OCI-M2 (cell line): ENCODE data around the gene MLLT6.

ENCODE experiments used
- DNase-seq: peaks from one replicate; lab custom pipeline; 2025; ENCODE audit not compliant: unreplicated experiment; lab: John Stamatoyannopoulos, UW

Gene MLLT6

DNA sequence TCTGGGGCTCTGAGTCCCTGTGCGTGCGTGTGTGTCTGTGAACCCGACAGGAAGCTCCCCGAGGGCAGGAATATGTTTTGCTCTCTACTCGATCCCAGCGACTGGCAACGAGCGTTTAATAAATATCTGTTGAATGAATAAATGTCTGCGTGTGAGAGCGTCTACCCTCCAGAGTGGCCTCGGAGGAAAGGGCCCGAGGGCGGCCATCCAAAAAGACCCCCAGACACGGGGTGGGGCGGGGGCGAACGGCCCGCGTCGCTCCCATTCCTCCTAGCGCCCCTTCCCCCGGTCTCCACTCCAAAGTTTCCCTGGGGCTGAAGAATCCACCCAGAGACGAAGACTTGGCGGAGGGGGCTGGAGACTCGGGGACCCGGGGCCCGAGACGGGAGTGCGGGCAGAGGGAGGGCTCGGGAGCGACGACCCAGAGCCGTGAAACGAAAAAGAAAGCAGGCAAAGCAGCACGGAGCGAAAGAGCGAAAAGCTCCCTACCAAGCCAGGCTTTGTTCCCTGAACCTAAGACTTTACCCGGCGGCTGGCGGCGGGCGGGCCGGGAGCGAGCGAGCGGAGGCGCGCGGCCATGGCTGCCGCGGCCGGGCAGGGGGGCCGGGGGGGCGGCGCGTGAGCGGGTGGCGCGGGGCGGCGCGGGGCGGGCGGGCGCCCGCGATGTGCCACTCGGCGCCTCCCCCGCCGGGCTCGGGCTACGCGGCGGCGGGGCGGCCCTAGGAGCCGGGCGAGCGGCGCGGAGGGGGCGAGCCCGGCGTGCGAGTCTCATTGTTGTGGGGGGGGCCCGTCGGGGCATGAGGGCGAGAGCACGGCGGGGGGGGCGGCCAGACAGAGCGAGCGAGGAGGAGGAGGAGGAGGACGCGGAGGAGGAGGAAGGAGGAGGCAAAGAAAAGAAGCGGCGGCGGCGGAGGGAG is at the start of gene MLLT6:
TSS of gene MLLT6 (plus strand) at position 668 of the 917 bp plus-strand sequence. CDS start 360 bp downstream, outside the sequence.
- no peak for DNase-seq

DNA sequence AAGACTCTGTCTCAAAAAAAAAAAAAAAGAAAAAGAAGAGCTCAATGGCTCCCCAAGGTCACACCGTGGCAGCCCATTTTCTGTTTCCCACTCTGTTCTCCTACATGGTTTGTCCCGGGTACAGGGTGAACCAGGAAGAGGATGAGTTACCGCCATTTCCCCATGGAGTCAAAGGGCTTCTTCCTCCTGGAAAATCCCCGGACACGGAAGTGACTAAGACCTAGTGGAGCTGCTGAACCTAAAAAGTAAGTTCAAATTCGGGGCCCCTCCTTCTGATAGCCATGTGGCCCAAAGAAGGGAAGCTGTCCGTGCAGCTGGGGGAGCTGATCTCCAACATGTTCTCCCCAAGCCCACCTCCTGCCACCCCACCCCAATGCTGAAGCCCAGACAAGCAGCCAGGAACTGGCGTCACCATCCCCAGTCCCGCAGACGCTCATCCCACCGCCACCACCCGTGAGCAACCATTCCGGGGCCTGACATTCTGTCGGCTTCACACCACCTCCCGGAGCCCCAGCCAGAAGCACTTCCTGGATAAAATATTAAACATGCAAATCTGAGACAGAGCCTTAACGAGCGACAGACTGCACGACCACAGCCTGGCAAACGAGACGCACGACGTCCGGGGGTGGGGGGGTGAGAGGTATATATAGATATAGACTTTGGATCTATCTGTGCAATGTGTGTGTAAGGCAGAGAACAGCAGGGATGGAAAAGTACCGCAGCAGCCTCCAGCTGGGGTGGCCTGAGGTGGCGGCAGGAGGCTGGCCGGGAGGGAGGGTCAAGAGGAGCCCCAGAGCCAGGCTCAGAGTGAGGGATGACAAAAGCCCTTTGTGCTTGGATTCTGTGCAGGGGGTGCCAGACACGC is 47.9 kb upstream of the MLLT6 start:
- DNase-seq, result no peak

DNA sequence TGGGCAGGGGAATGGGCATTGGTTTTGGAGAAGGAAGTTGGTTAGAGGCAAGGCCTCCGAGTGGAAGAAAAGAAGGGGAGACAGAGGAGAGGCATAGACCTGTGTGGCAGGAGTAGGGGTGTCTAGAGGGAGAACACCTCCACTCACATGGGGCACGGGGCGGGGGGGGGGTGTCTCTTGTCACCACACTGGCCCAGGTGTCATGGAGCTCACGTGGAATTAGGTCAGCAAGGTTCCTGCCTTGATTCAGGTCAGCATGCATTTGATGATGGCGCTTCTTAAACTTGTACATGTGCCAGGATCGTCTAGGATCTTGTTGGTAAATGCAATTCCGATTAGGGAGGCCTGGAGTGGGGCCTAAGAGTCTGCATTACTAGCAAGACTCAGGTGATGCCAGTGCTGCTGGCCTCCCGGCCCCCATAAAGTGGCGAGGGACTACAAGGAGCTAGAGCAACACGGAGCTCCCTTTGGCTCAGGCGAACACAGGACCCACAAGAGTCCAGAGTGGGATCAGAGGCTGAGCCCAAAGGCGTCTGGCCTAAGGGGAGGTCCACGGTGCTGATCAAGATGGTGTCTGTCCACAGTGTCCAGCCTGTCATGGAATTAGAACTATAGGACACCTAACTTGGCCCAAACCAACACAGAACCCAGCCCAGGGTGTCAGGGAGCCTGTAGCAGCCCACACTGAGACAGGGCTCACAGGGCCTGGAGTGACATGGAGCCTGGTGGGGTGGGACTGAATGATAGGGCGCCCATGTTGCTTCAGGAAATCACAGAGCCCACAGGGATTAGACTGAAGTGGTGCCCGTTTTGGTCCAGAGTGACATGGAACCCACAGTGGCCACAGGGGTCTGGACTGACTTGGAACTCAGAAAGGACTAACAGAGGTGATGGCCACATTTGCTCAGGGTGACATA is 47.0 kb upstream of the MLLT6 start:
- no peak for DNase-seq

DNA sequence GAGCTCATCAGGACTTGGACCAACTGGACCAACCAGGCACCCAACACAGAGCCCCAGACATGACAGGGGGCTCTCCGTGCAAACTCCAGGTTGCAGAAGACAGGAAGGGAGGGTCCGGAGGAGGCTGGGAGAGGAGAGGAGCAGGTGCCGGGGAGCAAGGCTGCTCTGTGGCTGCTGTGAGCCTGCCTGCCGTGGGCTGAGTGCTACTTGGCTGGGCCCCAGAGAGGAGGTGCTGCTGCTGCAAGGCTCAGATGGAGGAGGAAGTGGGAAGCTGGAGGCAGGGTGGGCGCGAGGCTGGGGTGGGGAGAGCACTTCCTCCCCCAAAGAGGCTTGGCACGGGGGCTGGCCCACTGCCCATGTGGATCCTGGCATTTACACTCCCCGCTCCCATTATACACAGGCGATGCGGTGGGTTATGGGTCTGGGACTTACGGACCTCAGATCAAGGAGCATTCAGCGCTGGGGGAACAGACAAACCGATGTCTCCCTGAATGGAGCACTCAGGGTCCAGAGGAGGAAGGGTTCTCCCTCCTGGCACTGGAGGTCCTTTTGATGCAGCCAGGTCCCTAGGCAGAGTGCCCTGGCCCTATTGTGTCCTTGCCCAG is 46.2 kb upstream of the MLLT6 start:
- no peak for DNase-seq

DNA sequence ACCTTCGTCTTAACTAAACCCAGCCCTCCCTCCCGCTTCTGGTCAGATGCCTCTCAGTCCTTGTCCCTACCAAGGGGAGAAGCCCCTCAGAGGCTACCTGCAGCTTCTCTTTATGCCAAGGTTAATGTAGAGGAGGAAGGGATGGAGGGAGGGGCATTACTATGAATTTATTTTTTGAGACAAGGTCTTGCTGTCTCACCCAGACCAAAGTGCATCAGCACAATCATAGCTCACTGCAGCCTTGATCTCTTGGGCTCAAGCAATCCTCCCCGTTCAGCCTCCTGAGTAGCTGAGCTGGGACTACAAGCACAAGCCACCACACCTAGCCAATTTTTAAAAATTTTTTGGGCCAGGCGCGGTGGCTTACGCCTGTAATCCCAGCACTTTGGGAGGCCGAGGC is 45.7 kb upstream of the MLLT6 start:
- DNase-seq, result no peak

DNA sequence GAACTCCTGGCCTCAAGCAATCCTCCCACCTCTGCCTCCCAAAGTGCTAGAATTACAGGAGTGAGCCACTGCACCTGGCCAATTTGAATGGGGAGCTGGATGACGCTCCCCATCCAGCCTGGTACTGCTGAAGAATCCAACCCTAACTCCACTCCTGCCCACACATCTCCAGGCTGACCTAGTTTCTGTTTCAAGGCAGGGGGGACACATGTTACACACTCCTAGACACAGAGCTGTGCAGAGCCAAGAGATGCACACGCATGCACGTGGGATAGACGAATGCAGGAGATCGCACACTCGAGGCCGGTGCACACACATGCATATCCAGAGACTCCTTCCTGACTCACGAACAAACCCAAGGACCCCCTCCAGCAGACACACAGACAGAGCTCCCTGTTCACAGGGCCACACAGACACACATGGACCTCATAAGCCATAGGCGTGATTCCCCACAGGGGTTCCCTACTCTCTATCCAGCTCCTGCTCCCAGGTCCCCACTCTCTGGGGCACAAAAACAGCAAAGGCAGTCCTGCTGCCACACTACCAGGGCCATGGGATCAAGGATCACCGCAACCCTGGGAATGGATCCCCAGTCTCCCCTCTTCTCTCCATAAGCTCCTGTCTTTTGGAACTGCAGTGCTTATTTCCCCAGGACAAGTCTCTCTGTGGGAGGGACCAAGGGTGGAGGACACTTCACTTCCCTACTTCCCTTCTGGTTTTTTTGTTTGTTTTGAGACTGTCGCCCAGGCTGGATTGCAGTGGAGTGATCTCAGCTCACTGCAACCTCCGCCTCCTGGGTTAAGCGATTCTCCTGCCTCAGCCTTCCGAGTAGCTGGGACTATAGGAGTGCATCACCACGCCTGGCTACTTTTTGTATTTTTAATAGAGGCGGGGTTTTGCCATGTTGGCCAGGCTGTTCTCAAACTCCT is 44.7 kb upstream of the MLLT6 start:
- DNase-seq, result no peak

DNA sequence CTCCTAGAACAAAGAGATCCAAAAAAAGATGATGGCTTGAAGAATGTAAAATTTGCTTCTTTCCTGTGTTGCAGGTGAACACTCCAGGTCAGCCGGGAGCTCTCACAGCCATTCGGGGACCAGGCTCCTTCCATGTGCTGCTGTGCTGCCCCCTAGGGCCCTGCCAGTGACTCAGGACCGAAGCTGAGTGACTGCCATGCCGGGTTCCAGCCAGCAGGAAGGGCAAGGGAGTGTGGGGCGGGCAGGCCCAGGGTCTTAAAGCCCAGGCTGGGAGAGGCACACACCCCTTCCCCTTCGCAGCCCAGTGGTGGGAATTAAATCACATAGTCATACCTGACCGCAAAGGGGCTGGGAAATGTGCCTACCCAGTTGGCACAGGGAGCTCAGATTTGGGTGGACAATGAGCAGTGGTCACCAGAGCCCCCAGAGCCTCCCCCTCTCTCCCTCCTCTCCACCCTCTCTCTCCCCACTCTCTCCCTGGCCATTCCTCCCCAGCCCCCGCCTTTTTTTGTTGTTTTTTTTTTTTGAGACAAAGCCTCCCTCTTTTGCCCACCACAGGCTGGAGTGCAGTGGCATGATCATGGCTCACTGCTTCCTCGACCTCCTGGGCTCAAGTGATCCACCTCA is 41.8 kb upstream of the MLLT6 start:
- DNase-seq, result no peak

DNA sequence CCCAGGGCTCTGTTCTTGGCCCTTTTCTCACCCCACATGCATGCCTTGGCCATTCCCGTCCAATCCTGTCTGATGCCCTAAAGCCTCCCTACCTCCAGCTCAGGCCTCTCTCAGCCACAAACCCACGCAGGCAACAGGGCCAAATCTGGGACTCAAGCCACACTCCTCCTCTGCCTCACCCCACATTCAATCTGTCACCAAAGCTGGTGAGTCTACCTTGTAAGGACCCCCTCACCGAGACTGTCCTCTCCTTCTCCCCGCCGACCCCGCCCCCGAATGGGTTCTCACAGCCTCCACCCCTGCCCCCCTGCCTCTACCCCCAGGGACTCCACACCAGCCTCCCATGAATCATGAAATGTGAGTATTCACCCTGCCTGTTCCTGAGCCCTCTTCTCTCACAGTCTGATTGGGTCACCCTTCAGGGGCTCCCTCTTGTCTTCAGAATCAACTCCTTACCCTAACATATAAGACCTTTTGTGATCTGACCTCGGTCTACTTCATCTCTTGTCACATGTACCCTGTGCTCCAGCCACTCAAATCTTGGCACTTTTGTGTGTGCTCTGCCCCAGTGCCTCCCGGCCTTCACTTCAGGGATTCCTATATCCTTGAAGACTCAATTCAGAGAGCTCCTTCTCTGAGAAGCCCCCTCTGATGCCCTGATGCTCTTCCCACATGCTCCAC is 41.0 kb upstream of the MLLT6 start:
- no peak for DNase-seq

DNA sequence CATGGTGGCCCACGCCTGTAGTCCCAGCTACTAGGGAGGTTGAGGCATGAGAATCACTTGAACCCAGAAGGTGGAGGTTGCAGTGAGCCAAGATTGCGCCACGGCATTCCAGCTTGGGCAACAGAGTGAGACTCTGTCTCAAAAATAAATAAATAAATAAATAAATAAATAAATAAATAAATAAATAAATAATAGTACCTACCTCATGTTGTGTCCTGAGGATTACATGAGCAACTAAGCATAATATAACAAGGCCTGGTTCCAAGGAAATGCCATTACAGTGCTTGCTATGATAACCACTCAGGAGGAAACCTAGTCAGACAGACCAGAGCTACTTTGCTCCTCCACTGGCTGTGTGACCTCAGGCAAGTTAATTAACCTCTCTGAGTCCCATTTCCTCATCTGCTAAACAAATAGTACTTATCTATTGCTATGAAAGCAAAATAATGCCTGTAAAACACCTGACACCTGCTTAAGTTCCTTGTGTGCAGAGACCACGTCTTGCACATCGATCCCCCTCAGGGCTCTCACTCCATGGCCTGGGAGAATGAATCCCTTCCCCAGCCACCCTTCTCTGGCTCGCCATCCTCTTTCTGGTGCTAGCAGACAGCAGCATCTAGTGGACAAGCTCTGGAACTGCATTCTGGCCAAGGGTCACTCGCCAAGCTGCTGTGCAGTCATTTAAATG is 37.8 kb upstream of the MLLT6 start:
- DNase-seq, result peak; percentile 23

DNA sequence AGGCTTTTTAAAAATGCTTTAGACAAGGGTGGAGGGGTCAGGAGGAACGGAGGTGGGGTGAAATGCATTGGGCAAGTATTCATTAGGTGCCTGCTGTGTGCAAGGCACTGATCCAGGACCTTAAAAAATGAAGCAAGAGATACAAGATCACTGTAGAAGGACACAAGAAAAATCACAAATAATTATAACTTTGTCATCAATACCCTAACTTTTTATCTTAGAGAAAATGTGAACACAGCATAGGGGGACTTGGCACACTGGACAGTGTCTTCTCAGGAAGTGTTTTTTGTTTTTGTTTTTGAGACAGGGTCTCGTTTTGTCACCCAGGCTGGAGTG is 37.3 kb upstream of the MLLT6 start:
- DNase-seq, result no peak

DNA sequence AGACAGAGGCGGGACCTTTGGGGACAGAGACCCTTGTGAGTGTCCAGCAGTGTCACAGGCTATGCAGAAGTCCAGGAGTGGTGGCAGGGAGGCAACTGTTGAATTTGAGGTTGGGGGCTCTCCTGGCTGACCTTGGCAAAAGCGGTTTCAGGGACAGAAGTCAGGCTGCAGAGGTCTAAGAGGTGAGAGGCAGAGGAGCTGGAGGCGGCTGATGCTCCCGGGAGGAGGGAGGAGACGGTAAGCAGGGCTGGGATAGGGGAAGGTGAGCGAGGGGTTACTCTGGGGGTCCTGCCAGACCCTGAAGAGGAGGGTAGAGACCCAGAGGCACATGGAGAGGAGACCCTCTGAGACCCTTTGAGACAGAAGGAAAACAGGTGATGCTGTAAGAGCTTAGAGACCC is 35.6 kb upstream of the MLLT6 start:
- no peak for DNase-seq

DNA sequence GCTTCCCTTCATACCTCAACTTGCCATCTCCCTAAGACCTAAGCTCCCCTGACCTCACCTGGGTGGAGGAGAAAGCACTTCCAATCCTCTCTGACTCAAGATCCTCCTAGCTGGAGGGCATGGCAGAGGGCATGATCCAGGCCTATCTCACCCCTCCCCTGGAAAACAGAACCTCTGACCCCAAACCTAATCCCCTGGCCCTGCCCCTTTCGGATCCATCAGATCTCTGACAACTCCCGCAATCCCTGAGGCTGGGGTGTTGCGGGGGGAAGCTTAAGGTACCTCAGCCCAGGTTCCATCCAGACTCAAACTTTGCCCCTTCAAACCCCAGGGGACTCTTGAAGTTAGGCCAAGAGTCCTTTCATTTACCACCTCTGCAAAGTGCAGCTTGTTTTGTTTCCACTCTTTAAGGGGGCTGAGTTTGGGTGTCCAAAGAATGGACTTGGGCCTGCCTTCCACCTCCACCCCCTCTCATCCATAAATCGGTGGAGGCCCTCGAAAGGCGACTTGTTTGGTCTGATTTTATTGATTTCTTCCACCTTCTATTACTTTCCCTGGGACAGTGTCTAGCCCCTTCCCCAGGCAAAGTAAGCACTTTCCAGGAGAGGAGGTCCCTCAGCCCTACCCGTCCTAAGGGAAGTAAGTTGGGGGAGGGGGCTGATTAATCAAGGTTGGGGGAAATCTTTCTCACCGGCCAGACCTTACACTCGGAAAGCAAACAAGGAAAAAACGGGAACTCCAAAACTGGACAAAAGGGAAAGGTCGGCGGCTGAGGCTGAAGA is 32.9 kb upstream of the MLLT6 start:
- no peak for DNase-seq

DNA sequence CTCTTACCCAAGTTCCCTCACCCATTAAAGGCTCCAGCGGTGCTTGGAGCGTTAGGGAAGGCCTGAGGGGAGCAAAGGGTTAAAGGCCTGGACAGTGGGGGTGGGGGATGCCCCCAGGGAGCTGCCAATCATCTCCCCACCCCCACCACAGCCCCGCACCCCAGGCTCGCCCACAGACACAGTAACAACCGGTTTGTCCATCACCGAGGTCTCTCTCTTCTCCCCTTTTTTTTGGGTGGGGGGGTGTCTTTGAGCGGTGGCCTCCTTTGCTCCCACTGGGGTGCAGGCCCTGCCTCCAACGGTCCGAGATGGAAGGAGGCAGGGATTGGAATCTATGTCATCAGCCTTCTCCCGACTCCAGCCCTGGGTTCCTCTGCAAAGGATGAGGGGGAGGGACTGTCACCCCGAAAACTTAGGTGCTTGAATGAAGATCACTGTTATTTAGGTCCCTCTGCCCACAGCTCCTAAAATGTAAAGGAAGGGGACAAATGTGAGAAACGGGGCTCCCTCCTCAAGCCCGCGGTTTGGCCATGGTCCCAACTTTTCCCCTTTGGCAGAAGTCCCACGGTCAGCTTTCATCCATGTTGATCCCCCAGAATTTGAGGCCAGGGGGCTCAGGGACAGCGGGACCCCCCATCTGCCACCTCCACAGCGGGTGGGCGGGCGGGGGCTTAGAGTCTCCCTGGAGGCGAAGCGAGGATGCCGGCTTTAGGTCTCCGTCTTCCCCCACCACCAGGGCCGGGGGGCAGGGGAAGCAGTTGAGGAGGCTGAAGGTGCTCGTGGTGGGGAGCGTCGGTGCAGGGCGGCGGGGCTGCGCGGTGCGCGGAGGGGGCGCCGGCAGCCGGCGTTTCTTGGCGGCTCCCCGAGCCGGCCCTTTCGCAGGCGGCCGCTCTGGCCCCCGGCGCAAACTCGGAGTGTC is 32.0 kb upstream of the MLLT6 start:
- DNase-seq, result no peak

DNA sequence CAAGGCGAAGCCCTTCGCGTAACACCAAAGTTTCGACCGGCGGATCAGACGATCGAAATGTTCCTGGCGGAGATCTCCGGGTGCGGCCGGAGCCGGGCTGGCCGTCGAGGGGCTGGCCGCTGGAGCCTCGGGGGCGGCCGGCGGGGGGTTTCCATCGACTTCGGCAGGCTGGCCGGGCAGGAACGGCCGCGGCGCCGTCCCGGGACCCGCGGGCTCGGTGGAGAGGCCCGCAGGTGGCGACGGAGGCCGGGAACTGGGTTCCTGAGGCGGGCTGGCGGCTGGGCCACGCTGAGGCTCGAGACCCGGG is 31.4 kb upstream of the MLLT6 start:
- DNase-seq, result no peak

DNA sequence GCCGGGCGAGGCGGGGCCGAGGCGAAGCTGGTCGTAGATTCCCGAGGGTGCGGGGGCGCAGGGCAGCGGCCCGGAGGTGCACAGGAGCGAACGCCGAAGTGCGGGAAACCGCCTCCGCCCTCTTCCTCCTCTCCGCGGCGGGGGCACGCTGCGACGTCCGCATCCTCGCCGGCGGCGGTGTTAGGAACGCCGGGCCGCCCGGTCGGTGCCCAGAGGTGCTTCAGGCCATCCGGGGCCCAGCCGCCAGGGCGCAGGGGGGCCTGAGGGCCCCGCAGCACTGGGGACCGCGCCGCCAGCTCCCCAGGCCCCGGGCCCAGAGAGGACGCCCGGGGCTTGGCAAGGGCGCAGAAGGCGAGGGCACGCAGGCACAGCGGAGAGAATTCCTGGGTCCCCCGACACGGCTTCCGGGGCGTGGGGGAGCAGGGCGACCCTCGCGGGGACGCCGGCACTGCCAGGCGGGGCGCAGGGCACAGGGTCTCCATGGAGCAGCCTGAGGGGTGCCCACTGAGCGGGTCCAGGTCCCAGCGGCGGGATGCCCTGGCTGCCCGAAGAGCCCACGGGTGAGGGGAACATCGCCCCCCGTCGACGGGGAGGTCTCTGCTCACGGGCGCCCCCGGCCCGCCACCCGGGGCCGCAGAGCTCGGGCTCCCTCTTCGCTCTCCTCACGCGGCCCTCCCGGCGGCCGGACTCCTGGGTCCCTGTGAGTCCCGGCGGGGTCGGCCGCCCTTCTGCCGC is 30.9 kb upstream of the MLLT6 start:
- no peak for DNase-seq
